Right lobe of liver (tissue), 6 donors: ENCODE results near the gene RASGRP1. TPM values are rescaled to one million over a fixed set of nuclear protein-coding genes. Genes with fewer than 3 reads are reported as not detected.

Experiments
- ATAC-seq, 4 donors: fragments of 200-7000 bp; cut with Tn5 transposase; one replicate each; pipeline ENCODE4 v1.9.1; 2020; ENCODE audit warnings: mild to moderate bottlenecking in 4 of 4, moderate library complexity in 4 of 4
- DNase-seq, 3 donors: peaks; one replicate each; pipeline ENCODE4 v3.0.0-alpha.2; 2020
- H3K27ac ChIP-seq, 3 donors: fragments of 200-600 bp; one replicate each; pipeline ENCODE4 v1.8.0; 2022
- H3K27me3 ChIP-seq, 2 donors: fragments of 200-600 bp; one replicate each; pipeline ENCODE4 v1.8.0; 2022
- H3K36me3 ChIP-seq, 4 donors: fragments of 200-600 bp; sonication (generic) in 1 of 4; one replicate each; pipeline versions ENCODE4 v1.5.1 to v1.8.0; 2017 to 2022; ENCODE audit warnings: control low read depth in 1 of 4
- H3K4me1 ChIP-seq, 4 donors: fragments of 200-600 bp; sonication (generic) in 1 of 4; one replicate each; pipeline versions ENCODE4 v1.5.1 to v1.8.0; 2017 to 2022; ENCODE audit warnings: control low read depth in 1 of 4
- H3K4me3 ChIP-seq, 3 donors: fragments of 200-600 bp; one replicate each; pipeline ENCODE4 v1.8.0; 2022
- H3K9me3 ChIP-seq, 4 donors: fragments of 200-600 bp; sonication (generic) in 1 of 4; one replicate each; pipeline versions ENCODE4 v1.5.1 to v1.8.0; 2017 to 2022; ENCODE audit warnings: control low read depth in 1 of 4
- CTCF ChIP-seq, 4 donors: fragments of 200-600 bp in 3 of 4; fragments of 450-650 bp in 1 of 4; IDR thresholded peaks; one replicate each; pipeline versions ENCODE4 v1.5.1 to v1.8.0; 2016 to 2022; ENCODE audit warnings: antibody characterized with exemption in 4 of 4, mild to moderate bottlenecking in 2 of 4
- POLR2A ChIP-seq: fragments of 450-650 bp; IDR thresholded peaks from one replicate; pipeline ENCODE4 v1.6.1; 2017; ENCODE audit warnings: antibody characterized with exemption, mild to moderate bottlenecking
- WGBS: methylation state at CpG from one replicate; pipeline ENCODE4 v1.1.6; 2018; ENCODE audit warnings: low coverage, low lambda C conversion rate; ENCODE audit not compliant: insufficient coverage; ENCODE audit errors: missing lambda C conversion rate; 5-methylcytosine and 5-hydroxymethylcytosine counted together
- intact Hi-C, 2 donors: fragments of 100-400 bp; cut with DNase I; formaldehyde crosslinking; loops; one replicate each; pipeline versions ENCODE4 v1.11.2 to v1.14.1; 2022
- total RNA-seq, 6 experiments: library from RNA; depleted of rRNA in 2 of 6; stranded (reverse); fragments of >200 nt in 2 of 6; fragmentation: NEBNext Ultra II Directional in 3 of 6; extraction: Animal tissue kit (Norgen Biotek cat#: 25700) in 3 of 6; gene quantifications; one replicate each; pipeline versions ENCODE4 v1.1.0 to v1.2.4, GENCODE V29; 2016 to 2023
- donor health status: DM: no; HTN: yes; CAD: no.
- donor health status: DM: no; HTN: no; CAD: no.
- donor health status: DM: no; HTN: no; CAD: no.
- donor health status: DM: no; HTN: yes; CAD: no.
- donor health status: DM: no; HTN: yes; CAD: no.

Gene RASGRP1
- total RNA-seq, 6 experiments from 2014 or later: 0.11 to 0.64 (median 0.32) TPM

GRCh38 chr15:38471974-38472373 lies 92.6 kb downstream of the RASGRP1 start:
- Histone ChIP-seq H3K27ac (no peak overlapping the region), H3K9me3 (no peaks in the 10 kb centered on the region), H3K27me3 (no peaks in the 10 kb centered on the region), H3K36me3 (peaks cover 0 to 6% (median 0%) of the 10 kb centered on the region in 4 donors), H3K4me3 (no peak overlapping the region), H3K4me1 (no peaks in the 10 kb centered on the region)
- ATAC-seq: no peak
- 75% methylated on average over 2 of the region's 2 CpGs for WGBS
- no peak for DNase-seq
- intact Hi-C loops: no loop called here
- TF ChIP-seq POLR2A (no peak), CTCF (IDR thresholded peaks at IDR 0.05) (no peak)

- TF ChIP-seq CTCF (IDR thresholded peaks at IDR 0.05) (no peak), POLR2A (no peak)
- Histone ChIP-seq H3K4me1 (no peaks in the 10 kb centered on the region), H3K9me3 (no peaks in the 10 kb centered on the region), H3K27me3 (no peaks in the 10 kb centered on the region), H3K27ac (no peak overlapping the region), H3K36me3 (peaks cover 0 to 6% (median 0%) of the 10 kb centered on the region in 4 donors), H3K4me3 (no peak overlapping the region)
- intact Hi-C loops: no loop called here
- WGBS: 94% methylated on average over 1 of the region's 1 CpG
- no peak for ATAC-seq
- DNase-seq: no peak
Observed at GRCh38 chr15:38470816-38471215, 93.8 kb downstream of the RASGRP1 start.

GRCh38 chr15:38464675-38465074 lies 99.9 kb downstream of the RASGRP1 start:
- no peak for DNase-seq
- H3K4me3 ChIP-seq: no peak overlapping the region
- no peak for ATAC-seq
- H3K4me1 ChIP-seq: peaks cover 0 to 9% (median 4%) of the 10 kb centered on the region in 4 donors
- no peaks in the 10 kb centered on the region for H3K27me3 ChIP-seq
- no peak overlapping the region for H3K27ac ChIP-seq
- intact Hi-C loops: no loop called here
- no peaks in the 10 kb centered on the region for H3K9me3 ChIP-seq
- 59% methylated on average over 3 of the region's 4 CpGs for WGBS
- H3K36me3 ChIP-seq: no peaks in the 10 kb centered on the region
- TF ChIP-seq CTCF (IDR thresholded peaks at IDR 0.05): no peak
- no peak for TF ChIP-seq POLR2A

- H3K27ac ChIP-seq: no peak overlapping the region
- H3K27me3 ChIP-seq: no peaks in the 10 kb centered on the region
- peaks cover 0 to 9% (median 4%) of the 10 kb centered on the region in 4 donors for H3K4me1 ChIP-seq
- H3K36me3 ChIP-seq: no peaks in the 10 kb centered on the region
- TF ChIP-seq POLR2A (no peak), CTCF (IDR thresholded peaks at IDR 0.05) (no peak)
- DNase-seq (no peak), ATAC-seq (peak in 3 of 4 donors; percentile 43 to 50 (median 48))
- intact Hi-C loops: no loop called here
- WGBS: 34% methylated on average over 3 of the region's 3 CpGs
- H3K9me3 ChIP-seq: no peaks in the 10 kb centered on the region
- H3K4me3 ChIP-seq: no peak overlapping the region
Observed at GRCh38 chr15:38463893-38464292, 100.7 kb downstream of the RASGRP1 start.
